Prostate gland (tissue), 2 donors: ENCODE results near the gene HDAC8.

ENCODE experiments used
- CTCF ChIP-seq, 4 experiments: fragments of 200-600 bp in 2 of 4; fragments of 450-650 bp in 2 of 4; sonication (generic) in 2 of 4; IDR thresholded peaks; 1 replicate in 3 of 4; 2 replicates in 1 of 4; pipeline ENCODE4 v1.5.1; 2016 to 2019; ENCODE audit warnings: antibody characterized with exemption in 4 of 4, mild to moderate bottlenecking in 2 of 4, moderate library complexity in 2 of 4
- POLR2A ChIP-seq: fragments of 450-650 bp; IDR thresholded peaks from one replicate; pipeline ENCODE4 v1.6.1; 2016; ENCODE audit warnings: antibody characterized with exemption, mild to moderate bottlenecking
- POLR2AphosphoS5 ChIP-seq: sonication (generic); formaldehyde crosslinking; IDR thresholded peaks from one replicate; pipeline ENCODE4 v1.6.1; 2017; ENCODE audit warnings: antibody characterized with exemption

GRCh38 chrX:72554448-72555140 is 18.0 kb downstream of the HDAC8 start:
- no peak for TF ChIP-seq CTCF (IDR thresholded peaks at IDR 0.05)
- no peak for TF ChIP-seq POLR2AphosphoS5
- TF ChIP-seq POLR2A: no peak
